Stomach (tissue), 9 donors: ENCODE measurements around the gene YJU2. TPM values are rescaled to one million over a fixed set of nuclear protein-coding genes. Genes with fewer than 3 reads are reported as not detected.
"Not testable (repeated sequence)": the region's sequence is repeated elsewhere in the genome, so short reads cannot be mapped to it uniquely, and the experiment has no call there.

ENCODE experiments used
- DNase-seq, 2 donors: peaks; one replicate each; pipeline versions ENCODE4 v3.0.0 to v3.0.0-alpha.2; 2013 to 2019
- H3K27ac ChIP-seq, 5 donors: fragments of 200-600 bp in 4 of 5; sonication (generic) in 4 of 5; one replicate each; pipeline ENCODE4 v1.5.1; 2013 to 2019; ENCODE audit warnings: mild to moderate bottlenecking in 1 of 5, moderate library complexity in 1 of 5
- H3K27me3 ChIP-seq, 3 donors: fragments of 200-600 bp; sonication (generic); one replicate each; pipeline ENCODE4 v1.5.1; 2017 to 2019; ENCODE audit warnings: mixed run types in 1 of 3
- H3K36me3 ChIP-seq, 4 donors: fragments of 200-600 bp; sonication (generic); 1 replicate in 3 of 4; 2 replicates in 1 of 4; pipeline ENCODE4 v1.5.1; 2016 to 2019
- H3K4me1 ChIP-seq, 4 donors: fragments of 200-600 bp; sonication (generic); one replicate each; pipeline ENCODE4 v1.5.1; 2016 to 2019
- H3K4me3 ChIP-seq, 4 donors: fragments of 200-600 bp; sonication (generic) in 3 of 4; one replicate each; pipeline ENCODE4 v1.5.1; 2016 to 2019; ENCODE audit warnings: mild to moderate bottlenecking in 1 of 4
- H3K9me3 ChIP-seq, 4 donors: fragments of 200-600 bp; sonication (generic); one replicate each; pipeline ENCODE4 v1.5.1; 2016 to 2019
- CTCF ChIP-seq, 7 experiments: fragments of 450-650 bp in 4 of 7; fragments of 200-600 bp in 3 of 7; sonication (generic) in 3 of 7; IDR thresholded peaks; one replicate each; pipeline ENCODE4 v1.5.1; 2016 to 2019; ENCODE audit warnings: antibody characterized with exemption in 7 of 7, control low read depth in 2 of 7, mild to moderate bottlenecking in 1 of 7
- EP300 ChIP-seq: sonication (generic); formaldehyde crosslinking; IDR thresholded peaks from one replicate; pipeline ENCODE4 v1.6.1; 2017; ENCODE audit warnings: antibody characterized with exemption
- POLR2A ChIP-seq, 4 donors: fragments of 450-650 bp; IDR thresholded peaks; one replicate each; pipeline ENCODE4 v1.6.1; 2016; ENCODE audit warnings: antibody characterized with exemption in 4 of 4, control low read depth in 2 of 4, mild to moderate bottlenecking in 1 of 4, moderate library complexity in 1 of 4
- POLR2AphosphoS5 ChIP-seq, 3 donors: sonication (generic); formaldehyde crosslinking; IDR thresholded peaks; one replicate each; pipeline ENCODE4 v1.6.1; 2016; ENCODE audit warnings: antibody characterized with exemption in 3 of 3
- WGBS, 5 donors: extraction: QIAGEN DNeasy Blood & Tissue Kit in 3 of 5; methylation state at CpG; one replicate each; pipeline versions ENCODE4 v1.1.5 to v1.1.7; 2013 to 2018; 5-methylcytosine and 5-hydroxymethylcytosine counted together
- intact Hi-C: fragments of 100-400 bp; cut with DNase I; formaldehyde crosslinking; loops from one replicate; pipeline ENCODE4 v1.15.1; 2023; ENCODE audit warnings: low total_unique reads
- polyA plus RNA-seq, 3 donors: library from polyadenylated mRNA; stranded (reverse); fragments of 200-250 nt; gene quantifications; one replicate each; pipeline ENCODE4 v1.2.3, GENCODE V29; 2013
- total RNA-seq, 5 donors: library from RNA; depleted of rRNA; stranded (reverse); fragments of >200 nt; gene quantifications; one replicate each; pipeline versions ENCODE4 v1.1.0 to v1.2.3, GENCODE V29; 2014 to 2016
- donor health status: healthy with polysubstance abuse.
- donor health status: Bipolar disorder and iron deficiency.
- donor health status: healthy.

Gene YJU2
- total and polyA plus RNA-seq, 8 donors = 3.5 to 48.4 (median 23.9) TPM

GRCh38 chr19:4232139-4232538, 14.7 kb upstream of the YJU2 start:
- DNase-seq, H3K9me3 ChIP-seq, H3K36me3 ChIP-seq, H3K4me1 ChIP-seq, H3K27ac ChIP-seq, intact Hi-C loops, H3K4me3 ChIP-seq: not testable (repeated sequence)
- peaks cover 0 to 97% (median 35%) of the 10 kb centered on the region in 3 donors for H3K27me3 ChIP-seq
- 72 to 86% (median 83%) methylated on average over 5 of the region's 5 CpGs for WGBS, 5 donors

GRCh38 chr19:4232614-4233281, 14.1 kb upstream of the YJU2 start:
- H3K27me3 ChIP-seq = peaks cover 0 to 91% (median 35%) of the 10 kb centered on the region in 3 donors
- 43 to 68% (median 47%) methylated on average over 10 to 21 of the region's 21 CpGs for WGBS, 5 donors
- peaks cover 0 to 8% (median 0%) of the 10 kb centered on the region in 4 donors for H3K4me1 ChIP-seq
- no peak for DNase-seq
- intact Hi-C loops = no loop called here
- no peak overlapping the region for H3K4me3 ChIP-seq
- no peak overlapping the region for H3K27ac ChIP-seq
- H3K36me3 ChIP-seq = no peaks in the 10 kb centered on the region
- H3K9me3 ChIP-seq = no peaks in the 10 kb centered on the region
- no peak for TF ChIP-seq EP300
- no peak for TF ChIP-seq CTCF (IDR thresholded peaks at IDR 0.05)
- TF ChIP-seq POLR2AphosphoS5 (IDR thresholded peaks at IDR 0.05) = no peak
- TF ChIP-seq POLR2A (IDR thresholded peaks at IDR 0.05) = no peak

- Histone ChIP-seq H3K27ac (no peak overlapping the region), H3K36me3 (no peaks in the 10 kb centered on the region), H3K4me1 (peaks cover 0 to 8% (median 0%) of the 10 kb centered on the region in 4 donors), H3K4me3 (no peak overlapping the region), H3K9me3 (no peaks in the 10 kb centered on the region), H3K27me3 (peaks cover 0 to 85% (median 35%) of the 10 kb centered on the region in 3 donors)
- intact Hi-C loops = no loop called here
- 28 to 35% (median 32%) methylated on average over 8 to 11 of the region's 11 CpGs for WGBS, 5 donors
- no peak for TF ChIP-seq POLR2AphosphoS5 (IDR thresholded peaks at IDR 0.05)
- no peak for TF ChIP-seq EP300
- TF ChIP-seq CTCF (IDR thresholded peaks at IDR 0.05) = peak in 4 of 7 experiments; percentile 11 to 53 (median 23)
- TF ChIP-seq POLR2A (IDR thresholded peaks at IDR 0.05) = no peak
- peak; percentile 54 to 56 for DNase-seq
These were observed 13.5 kb upstream of the YJU2 start for GRCh38 chr19:4233282-4233853.

- WGBS, 5 donors = 38 to 44% (median 39%) methylated on average over 19 to 21 of the region's 21 CpGs
- Histone ChIP-seq H3K4me1 (peaks cover 0 to 2% (median 0%) of the 10 kb centered on the region in 4 donors), H3K9me3 (no peaks in the 10 kb centered on the region), H3K27me3 (peaks cover 0 to 76% (median 29%) of the 10 kb centered on the region in 3 donors), H3K4me3 (no peak overlapping the region), H3K27ac (no peak overlapping the region), H3K36me3 (no peaks in the 10 kb centered on the region)
- no peak for DNase-seq
- intact Hi-C loops = no loop called here
- TF ChIP-seq EP300 = no peak
- no peak for TF ChIP-seq POLR2AphosphoS5 (IDR thresholded peaks at IDR 0.05)
- no peak for TF ChIP-seq POLR2A (IDR thresholded peaks at IDR 0.05)
- TF ChIP-seq CTCF (IDR thresholded peaks at IDR 0.05) = no peak
These were observed 12.6 kb upstream of the YJU2 start for GRCh38 chr19:4234142-4234861.
